GM13976 (cell line): Measurements from ENCODE around the gene MASP2.
A peak's percentile ranks its signal among the peaks of the same experiment; 100 is the strongest.
"Not testable (repeated sequence)": the region's sequence is repeated elsewhere in the genome, so short reads cannot be mapped to it uniquely, and the experiment has no call there.

Experiments
- DNase-seq: peaks from one replicate; pipeline ENCODE4 v3.0.0; 2012; ENCODE audit warnings: low spot score
- CTCF ChIP-seq: IDR thresholded peaks from 2 replicates; pipeline ENCODE4 v1.5.1; 2012; ENCODE audit warnings: borderline replicate concordance, mild to moderate bottlenecking; ENCODE audit not compliant: insufficient read depth; ENCODE audit errors: extremely low read depth, missing control alignments, control extremely low read depth
- in situ Hi-C: fragments of 300-500 bp; cut with MboI; formaldehyde crosslinking; loops from one replicate; pipeline ENCODE4 v1.12.0; 2022; ENCODE audit warnings: low sequenced_read_pairs, mixed read lengths, inconsistent platforms; ENCODE audit not compliant: unreplicated experiment

MASP2 gene

GRCh38 chr1:11039351-11040104 is 7.5 kb downstream of the MASP2 start:
- DNase-seq: no peak
- in situ Hi-C loops: no loop called here
- TF ChIP-seq CTCF: no peak

GRCh38 chr1:11037740-11038182 is 9.3 kb downstream of the MASP2 start:
- in situ Hi-C loops: no loop called here
- DNase-seq: peak; percentile 92
- TF ChIP-seq CTCF: peak; percentile 94

GRCh38 chr1:11037019-11037739 is 9.9 kb downstream of the MASP2 start:
- in situ Hi-C loops, DNase-seq: not testable (repeated sequence)

- TF ChIP-seq CTCF: no peak
- in situ Hi-C loops: no loop called here
- DNase-seq: no peak
Measured at GRCh38 chr1:11031624-11032262, 15.3 kb downstream of the MASP2 start.

GRCh38 chr1:11030865-11031264 is 16.2 kb downstream of the MASP2 start:
- no peak for DNase-seq
- in situ Hi-C loops: no loop called here
- no peak for TF ChIP-seq CTCF

- DNase-seq: no peak
- in situ Hi-C loops: no loop called here
- no peak for TF ChIP-seq CTCF
Measured at GRCh38 chr1:11028018-11028417, 19.0 kb downstream of the MASP2 start.

GRCh38 chr1:11027316-11027715 is 19.7 kb downstream of the MASP2 start:
- in situ Hi-C loops: no loop called here
- TF ChIP-seq CTCF: no peak
- DNase-seq: no peak
